Vagina (tissue), 2 donors: ENCODE measurements around the gene IQSEC2.

ENCODE experiments used
- POLR2A ChIP-seq, 2 donors: fragments of 450-650 bp; IDR thresholded peaks; one replicate each; pipeline ENCODE4 v1.6.1; 2017; ENCODE audit warnings: antibody characterized with exemption in 2 of 2, mild to moderate bottlenecking in 2 of 2, moderate library complexity in 2 of 2
- POLR2AphosphoS5 ChIP-seq, 2 donors: sonication (generic); formaldehyde crosslinking; IDR thresholded peaks; one replicate each; pipeline ENCODE4 v1.9.0; 2017; ENCODE audit warnings: antibody characterized with exemption in 2 of 2, mild to moderate bottlenecking in 2 of 2, low read depth in 1 of 2; ENCODE audit not compliant: insufficient read depth in 1 of 2
- TF ChIP-seq, protein P1 (sequence below), 3 experiments: fragments of 450-650 bp in 2 of 3; fragments of 200-600 bp in 1 of 3; sonication (generic) in 1 of 3; IDR thresholded peaks; one replicate each; pipeline ENCODE4 v1.5.1; 2017 to 2019; ENCODE audit warnings: antibody characterized with exemption in 3 of 3, mild to moderate bottlenecking in 2 of 3, moderate library complexity in 2 of 3

GRCh38 chrX:53313728-53314105 lies 32.3 kb upstream of the IQSEC2 start:
- TF ChIP-seq, protein P1, sequence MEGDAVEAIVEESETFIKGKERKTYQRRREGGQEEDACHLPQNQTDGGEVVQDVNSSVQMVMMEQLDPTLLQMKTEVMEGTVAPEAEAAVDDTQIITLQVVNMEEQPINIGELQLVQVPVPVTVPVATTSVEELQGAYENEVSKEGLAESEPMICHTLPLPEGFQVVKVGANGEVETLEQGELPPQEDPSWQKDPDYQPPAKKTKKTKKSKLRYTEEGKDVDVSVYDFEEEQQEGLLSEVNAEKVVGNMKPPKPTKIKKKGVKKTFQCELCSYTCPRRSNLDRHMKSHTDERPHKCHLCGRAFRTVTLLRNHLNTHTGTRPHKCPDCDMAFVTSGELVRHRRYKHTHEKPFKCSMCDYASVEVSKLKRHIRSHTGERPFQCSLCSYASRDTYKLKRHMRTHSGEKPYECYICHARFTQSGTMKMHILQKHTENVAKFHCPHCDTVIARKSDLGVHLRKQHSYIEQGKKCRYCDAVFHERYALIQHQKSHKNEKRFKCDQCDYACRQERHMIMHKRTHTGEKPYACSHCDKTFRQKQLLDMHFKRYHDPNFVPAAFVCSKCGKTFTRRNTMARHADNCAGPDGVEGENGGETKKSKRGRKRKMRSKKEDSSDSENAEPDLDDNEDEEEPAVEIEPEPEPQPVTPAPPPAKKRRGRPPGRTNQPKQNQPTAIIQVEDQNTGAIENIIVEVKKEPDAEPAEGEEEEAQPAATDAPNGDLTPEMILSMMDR (IDR thresholded peaks at IDR 0.05): no peak
- TF ChIP-seq POLR2A (IDR thresholded peaks at IDR 0.05) (no peak), POLR2AphosphoS5 (IDR thresholded peaks at IDR 0.05; ENCODE audit: insufficient read depth in 1 of 2, low read depth in 1 of 2) (no peak)
